GM10266 (cell line): Measurements from ENCODE around the gene TSGA10IP.

Experiments
- DNase-seq: peaks from one replicate; pipeline ENCODE4 v3.0.0; 2012; ENCODE audit errors: extremely low spot score
- CTCF ChIP-seq: IDR thresholded peaks from 2 replicates; pipeline ENCODE4 v1.5.1; 2012; ENCODE audit warnings: mild to moderate bottlenecking, low read depth; ENCODE audit not compliant: control insufficient read depth, insufficient read depth; ENCODE audit errors: missing control alignments

The TSGA10IP gene

GRCh38 chr11:65918211-65919140, 26.8 kb upstream of the TSGA10IP start, which contains the start of gene C11orf68:
Gene C11orf68, minus strand, starts transcription at chr11:65919062. Its CDS starts 31 bp downstream, at chr11:65919031.
- TF ChIP-seq CTCF: no peak
- DNase-seq: no peak

- DNase-seq: peak; percentile 100
- TF ChIP-seq CTCF: no peak
These were observed 26.1 kb upstream of the TSGA10IP start, which contains the start of gene DRAP1 for GRCh38 chr11:65919141-65919572. Gene DRAP1, plus strand, starts transcription at chr11:65919426. Its CDS starts 76 bp downstream, at chr11:65919502.

- no peak for TF ChIP-seq CTCF
- no peak for DNase-seq
These were observed 25.5 kb upstream of the TSGA10IP start for GRCh38 chr11:65919573-65920371.

GRCh38 chr11:65920372-65920802, 24.9 kb upstream of the TSGA10IP start:
- TF ChIP-seq CTCF: no peak
- no peak for DNase-seq

GRCh38 chr11:65921033-65921555, 24.2 kb upstream of the TSGA10IP start:
- DNase-seq: no peak
- no peak for TF ChIP-seq CTCF

GRCh38 chr11:65921876-65922275, 23.4 kb upstream of the TSGA10IP start:
- TF ChIP-seq CTCF: no peak
- DNase-seq: no peak
